GM12878 (cell line): ENCODE results near the gene NAT9. TPM values are rescaled to one million over a fixed set of nuclear protein-coding genes. Genes with fewer than 3 reads are reported as not detected.

ENCODE experiments used
- ATAC-seq: fragments of 200-7000 bp; cut with Tn5 transposase; 3 replicates; pipeline ENCODE4 v1.9.1; 2020; ENCODE audit warnings: mild to moderate bottlenecking, moderate library complexity
- BruUV-seq: library from RNA; stranded (reverse); fragments of 400-500 nt; replicated peaks from 2 replicates; lab custom pipeline; 2021; lab: Mats Ljungman, UMichigan
- CTCF ChIA-PET: fragments of 300-600 bp; sonication (Branson Sonifier 250); formaldehyde crosslinking; extraction: SDS; loops from one replicate; lab custom pipeline; 2021; ENCODE audit warnings: inconsistent platforms; lab: Yijun Ruan, JAX
- POLR2A ChIA-PET: fragments of 350-600 bp; formaldehyde crosslinking; extraction: SDS; loops from one replicate; lab custom pipeline; 2021; ENCODE audit warnings: inconsistent platforms; lab: Charles Lee
- RAD21 ChIA-PET: fragments of 300-600 bp; sonication (Branson Sonifier 250); formaldehyde crosslinking; loops from one replicate; lab custom pipeline; 2023; ENCODE audit warnings: antibody characterized with exemption; ENCODE audit not compliant: unreplicated experiment; lab: Charles Lee
- SMC1A ChIA-PET: fragments of 300-600 bp; sonication (Branson Sonifier 250); formaldehyde crosslinking; loops from one replicate; lab custom pipeline; 2023; ENCODE audit not compliant: unreplicated experiment, uncharacterized antibody; lab: Charles Lee
- DNase-seq: peaks from one replicate; pipeline ENCODE4 v3.0.0-alpha.2; 2011; ENCODE audit warnings: low read depth, low spot score
- FAIRE-seq: peaks from 3 replicates; lab custom pipeline; 2011; peaks lifted over from hg19 to GRCh38; lab: Jason Lieb, UNC
- H2AFZ ChIP-seq: 2 replicates; pipeline ENCODE4 v1.6.0; 2011; ENCODE audit warnings: low read depth, low read length, control low read depth; ENCODE audit not compliant: control insufficient read depth
- H3K27ac ChIP-seq: 2 replicates; pipeline ENCODE4 v1.5.1; 2011; ENCODE audit warnings: control low read depth; ENCODE audit not compliant: control insufficient read depth, insufficient read depth
- H3K27me3 ChIP-seq, 2 experiments: replicated peaks in 1 of 2; 2 replicates each; pipeline versions ENCODE4 v1.6.0 to v1.6.1; 2011; ENCODE audit warnings: low read length in 1 of 2; ENCODE audit not compliant: control insufficient read depth in 2 of 2, insufficient read depth in 2 of 2
- H3K36me3 ChIP-seq, 2 experiments: 2 replicates each; pipeline ENCODE4 v1.5.1; 2011; ENCODE audit warnings: low read length in 1 of 2; ENCODE audit not compliant: control insufficient read depth in 2 of 2, insufficient read depth in 2 of 2
- H3K4me1 ChIP-seq: 2 replicates; pipeline ENCODE4 v1.6.1; 2011; ENCODE audit warnings: mild to moderate bottlenecking, low read length, moderate library complexity, mixed read lengths; ENCODE audit not compliant: control insufficient read depth, insufficient read depth
- H3K4me2 ChIP-seq: 2 replicates; pipeline ENCODE4 v1.6.0; 2011; ENCODE audit warnings: control low read depth; ENCODE audit not compliant: control insufficient read depth, insufficient read depth
- H3K4me3 ChIP-seq: fragments of 200-600 bp; sonication (generic); 2 replicates; pipeline ENCODE4 v1.5.1; 2016
- H3K79me2 ChIP-seq: 2 replicates; pipeline ENCODE4 v1.6.0; 2011; ENCODE audit warnings: low read length; ENCODE audit not compliant: control insufficient read depth, insufficient read depth
- H3K9ac ChIP-seq: 2 replicates; pipeline ENCODE4 v1.8.0; 2011; ENCODE audit warnings: low read length, control low read depth, mixed read lengths; ENCODE audit not compliant: control insufficient read depth, insufficient read depth
- H3K9me3 ChIP-seq: replicated peaks from 3 replicates; pipeline ENCODE4 v1.5.1; 2011; ENCODE audit warnings: mild to moderate bottlenecking, low read length; ENCODE audit not compliant: control insufficient read depth, insufficient read depth
- H4K20me1 ChIP-seq: 2 replicates; pipeline ENCODE4 v1.6.0; 2011; ENCODE audit not compliant: control insufficient read depth, insufficient read depth
- CTCF ChIP-seq, 3 experiments: IDR thresholded peaks in 2 of 3; conservative IDR thresholded peaks in 1 of 3; 2 replicates each; pipeline ENCODE4 v1.5.1; 2011; ENCODE audit warnings: low read depth in 3 of 3, low read length in 3 of 3, mild to moderate bottlenecking in 3 of 3, control low read depth in 2 of 3, moderate library complexity in 2 of 3, inconsistent platforms in 1 of 3, mixed read lengths in 1 of 3; ENCODE audit not compliant: control insufficient read depth in 2 of 3, insufficient read depth in 1 of 3; ENCODE audit errors: extremely low read depth in 1 of 3
- DPF2 ChIP-seq: fragments of 450-650 bp; IDR thresholded peaks from 2 replicates; pipeline ENCODE4 v1.6.1; 2017; ENCODE audit warnings: mild to moderate bottlenecking
- E4F1 ChIP-seq: fragments of 450-650 bp; IDR thresholded peaks from 2 replicates; pipeline ENCODE4 v1.6.1; 2018; ENCODE audit warnings: borderline replicate concordance, mild to moderate bottlenecking; ENCODE audit not compliant: partially characterized antibody
- FOXK2 ChIP-seq: fragments of 450-650 bp; IDR thresholded peaks from 2 replicates; pipeline ENCODE4 v1.6.1; 2017; ENCODE audit warnings: mild to moderate bottlenecking, moderate library complexity
- HCFC1 ChIP-seq: fragments of 150-350 bp; IDR thresholded peaks from 2 replicates; pipeline ENCODE4 v1.6.1; 2014; ENCODE audit warnings: low read length
- MLLT1 ChIP-seq: fragments of 450-650 bp; IDR thresholded peaks from 2 replicates; pipeline ENCODE4 v1.6.1; 2016; ENCODE audit warnings: mild to moderate bottlenecking
- NBN ChIP-seq: fragments of 450-650 bp; IDR thresholded peaks from 2 replicates; pipeline ENCODE4 v1.6.1; 2016
- NFXL1 ChIP-seq: fragments of 450-650 bp; IDR thresholded peaks from 2 replicates; pipeline ENCODE4 v1.6.1; 2017; ENCODE audit warnings: antibody characterized with exemption, mild to moderate bottlenecking, borderline replicate concordance
- RAD21 ChIP-seq: IDR thresholded peaks from 2 replicates; pipeline ENCODE4 v1.6.1; 2011; ENCODE audit warnings: mild to moderate bottlenecking, low read depth, low read length, moderate library complexity; ENCODE audit not compliant: insufficient read depth
- RFX5 ChIP-seq: IDR thresholded peaks from 2 replicates; pipeline ENCODE4 v1.6.1; 2011; ENCODE audit warnings: low read depth, low read length, improper control_type of control experiment
- SMAD1 ChIP-seq: fragments of 450-650 bp; IDR thresholded peaks from 2 replicates; pipeline ENCODE4 v1.6.1; 2018; ENCODE audit warnings: mild to moderate bottlenecking, low read depth; ENCODE audit not compliant: partially characterized antibody
- ZNF217 ChIP-seq: fragments of 450-650 bp; IDR thresholded peaks from 2 replicates; pipeline ENCODE4 v1.6.1; 2017; ENCODE audit warnings: antibody characterized with exemption, mild to moderate bottlenecking
- WGBS: methylation state at CpG from one replicate; pipeline ENCODE4 v1.1.6; 2016; ENCODE audit warnings: low lambda C conversion rate; ENCODE audit not compliant: insufficient replicate concordance, insufficient coverage; ENCODE audit errors: missing lambda C conversion rate; 5-methylcytosine and 5-hydroxymethylcytosine counted together
- in situ Hi-C: fragments of 300-500 bp; cut with MboI; formaldehyde crosslinking; loops from 9 replicates; pipeline ENCODE4 v1.14.3; 2018; ENCODE audit warnings: mixed read lengths
- intact Hi-C: fragments of 100-400 bp; cut with micrococcal nuclease; formaldehyde crosslinking; loops from one replicate; pipeline ENCODE4 v1.14.2; 2022; ENCODE audit not compliant: unreplicated experiment
- polyA plus RNA-seq, 11 experiments: library from polyadenylated mRNA; depleted of rRNA in 4 of 11; unstranded in 6 of 11; stranded (reverse) in 5 of 11; fragments of >200 nt; fragmentation: Nextera tagmentation in 4 of 11; fragmentation: Illumina TruSeq in 1 of 11; extraction: Ambion mirVana in 4 of 11; extraction: Trizol in 1 of 11; gene quantifications; 1 replicate in 1 of 11; 2 replicates in 10 of 11; pipeline versions ENCODE4 v1.2.1 to v1.2.3, GENCODE V29; 2011 to 2016; ENCODE audit warnings: inconsistent platforms in 2 of 11, missing spikeins in 2 of 11, low read depth in 1 of 11
- total RNA-seq, 4 experiments: library from RNA; depleted of rRNA in 3 of 4; stranded (reverse); fragments of >200 nt in 3 of 4; fragmentation: Illumina TruSeq in 1 of 4; extraction: Trizol in 1 of 4; gene quantifications; 2 replicates each; pipeline versions ENCODE4 v1.2.1 to v1.2.3, GENCODE V29; 2013 to 2021
- TF ChIP-seq, protein P1 (sequence below): fragments of 450-650 bp; formaldehyde crosslinking; IDR thresholded peaks from 2 replicates; pipeline ENCODE4 v1.5.0; 2022; ENCODE audit warnings: mild to moderate bottlenecking, missing genetic modification characterization

Gene NAT9
- total and polyA plus RNA-seq, 10 of the 15 experiments (the other 5 are each of a cell fraction or from before 2014, with no cell fraction given) = 3.5 to 45.3 (median 27.3) TPM

GRCh38 chr17:74815067-74815466 lies 38.9 kb upstream of the NAT9 start (continued):
- TF ChIP-seq E4F1 (no peak), HCFC1 (no peak), DPF2 (no peak), SMAD1 (no peak)

- Histone ChIP-seq H3K27me3 (no peaks in the 10 kb centered on the region), H3K9me3 (no peaks in the 10 kb centered on the region), H3K9ac (no peak overlapping the region), H3K79me2 (no peaks in the 10 kb centered on the region), H3K36me3 (peaks cover 0 to 1% of the 10 kb centered on the region in 2 experiments; a peak in 3 of 4 replicates), H4K20me1 (no peaks in the 10 kb centered on the region), H3K4me2 (no peak overlapping the region), H3K4me1 (no peaks in the 10 kb centered on the region), H3K4me3 (no peak overlapping the region), H3K27ac (no peak overlapping the region), H2AFZ (no peak overlapping the region)
- ATAC-seq (no peak), FAIRE-seq (no peak), DNase-seq (no peak)
- BruUV-seq = no TSS peak
- intact Hi-C loops = no loop called here
- ChIA-PET CTCF (no interaction called here), RAD21 (no interaction called here), POLR2A (no interaction called here), SMC1A (no interaction called here)
- in situ Hi-C loops = no loop called here
- WGBS = 59% methylated on average over 5 of the region's 5 CpGs
- TF ChIP-seq RFX5 (no peak), RAD21 (0 out of 2 replicates have a peak, but pooled peaks have one; percentile 1), MLLT1 (no peak), CTCF (IDR thresholded peaks at IDR 0.05 in 2 of 3, conservative IDR thresholded peaks at IDR 0.05 in 1 of 3; ENCODE audit: control insufficient read depth in 2 of 3, extremely low read depth in 1 of 3, insufficient read depth in 1 of 3, low read depth in 3 of 3, low read length in 3 of 3) (peak in 1 of 3 experiments; percentile 17; a peak in 1 of 6 replicates), NFXL1 (no peak), ZNF217 (no peak), NBN (no peak), FOXK2 (no peak)
- TF ChIP-seq, protein P1, sequence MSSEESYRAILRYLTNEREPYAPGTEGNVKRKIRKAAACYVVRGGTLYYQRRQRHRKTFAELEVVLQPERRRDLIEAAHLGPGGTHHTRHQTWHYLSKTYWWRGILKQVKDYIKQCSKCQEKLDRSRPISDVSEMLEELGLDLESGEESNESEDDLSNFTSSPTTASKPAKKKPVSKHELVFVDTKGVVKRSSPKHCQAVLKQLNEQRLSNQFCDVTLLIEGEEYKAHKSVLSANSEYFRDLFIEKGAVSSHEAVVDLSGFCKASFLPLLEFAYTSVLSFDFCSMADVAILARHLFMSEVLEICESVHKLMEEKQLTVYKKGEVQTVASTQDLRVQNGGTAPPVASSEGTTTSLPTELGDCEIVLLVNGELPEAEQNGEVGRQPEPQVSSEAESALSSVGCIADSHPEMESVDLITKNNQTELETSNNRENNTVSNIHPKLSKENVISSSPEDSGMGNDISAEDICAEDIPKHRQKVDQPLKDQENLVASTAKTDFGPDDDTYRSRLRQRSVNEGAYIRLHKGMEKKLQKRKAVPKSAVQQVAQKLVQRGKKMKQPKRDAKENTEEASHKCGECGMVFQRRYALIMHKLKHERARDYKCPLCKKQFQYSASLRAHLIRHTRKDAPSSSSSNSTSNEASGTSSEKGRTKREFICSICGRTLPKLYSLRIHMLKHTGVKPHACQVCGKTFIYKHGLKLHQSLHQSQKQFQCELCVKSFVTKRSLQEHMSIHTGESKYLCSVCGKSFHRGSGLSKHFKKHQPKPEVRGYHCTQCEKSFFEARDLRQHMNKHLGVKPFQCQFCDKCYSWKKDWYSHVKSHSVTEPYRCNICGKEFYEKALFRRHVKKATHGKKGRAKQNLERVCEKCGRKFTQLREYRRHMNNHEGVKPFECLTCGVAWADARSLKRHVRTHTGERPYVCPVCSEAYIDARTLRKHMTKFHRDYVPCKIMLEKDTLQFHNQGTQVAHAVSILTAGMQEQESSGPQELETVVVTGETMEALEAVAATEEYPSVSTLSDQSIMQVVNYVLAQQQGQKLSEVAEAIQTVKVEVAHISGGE = no peak
These were observed 38.3 kb upstream of the NAT9 start for GRCh38 chr17:74814453-74814852.
